ENCODE measurements around the gene TOGARAM2. TPM values are rescaled to one million over a fixed set of nuclear protein-coding genes. Genes with fewer than 3 reads are reported as not detected.

The TOGARAM2 gene
- total and polyA plus RNA-seq, 2 of the 13 experiments (the other 11 are each of a cell fraction or from before 2014, with no cell fraction given): under 0.01 to 0.05 TPM

GRCh38 chr2:29072251-29072650, 91.2 kb downstream of the TOGARAM2 start:
- ATAC-seq (no peak), DNase-seq (ENCODE audit: low spot score) (no peak), FAIRE-seq (no peak)
- Histone ChIP-seq H3K4me3 (replicated peaks in 1 of 3; ENCODE audit: insufficient read depth in 1 of 3, low read depth in 2 of 3, low read length in 3 of 3) (no peak overlapping the region), H3K4me2 (ENCODE audit: low read depth, low read length) (no peak overlapping the region), H3K4me1 (ENCODE audit: insufficient read depth, low read length) (no peaks in the 10 kb centered on the region), H3K27me3 (ENCODE audit: control insufficient read depth in 1 of 2, insufficient read depth in 2 of 2, low read length in 2 of 2) (peaks cover 7 to 66% of the 10 kb centered on the region in 2 experiments), H3K9ac (ENCODE audit: insufficient read depth, low read depth, low read length) (no peak overlapping the region), H3K36me3 (replicated peaks in 1 of 2; ENCODE audit: control insufficient read depth in 1 of 2, insufficient read depth in 2 of 2, low read length in 2 of 2) (no peaks in the 10 kb centered on the region), H2AFZ (ENCODE audit: low read length) (no peak overlapping the region), H3K27ac (ENCODE audit: extremely low read length, insufficient read depth, low read length) (no peak overlapping the region), H3K9me3 (ENCODE audit: low read length) (no peaks in the 10 kb centered on the region), H4K20me1 (ENCODE audit: insufficient read depth, low read length) (no peaks in the 10 kb centered on the region), H3K79me2 (ENCODE audit: insufficient read depth, low read length) (no peaks in the 10 kb centered on the region)
- ChIA-PET POLR2A (no interaction called here), CTCF (ENCODE audit: low intra/inter-chr PET ratio, low total read pairs) (no interaction called here)
- no TSS peak for BruUV-seq (replicated peaks)
- TF ChIP-seq ZNF576 (CRISPR knock-in tag; IDR thresholded peaks at IDR 0.05) (no peak), ZNF326 (CRISPR knock-in tag; IDR thresholded peaks at IDR 0.05; ENCODE audit: borderline replicate concordance) (no peak), TP53 (CRISPR knock-in tag; conservative IDR thresholded peaks at IDR 0.05) (no peak), NCOA5 (CRISPR knock-in tag; IDR thresholded peaks at IDR 0.05) (no peak), ZSCAN30 (CRISPR knock-in tag; IDR thresholded peaks at IDR 0.05) (no peak), NKX3-1 (CRISPR knock-in tag; IDR thresholded peaks at IDR 0.05) (no peak), MBNL3 (CRISPR knock-in tag; conservative IDR thresholded peaks at IDR 0.05) (no peak), SAFB2 (CRISPR knock-in tag; IDR thresholded peaks at IDR 0.05; ENCODE audit: borderline replicate concordance, low read depth) (no peak), ZNF660 (CRISPR knock-in tag; IDR thresholded peaks at IDR 0.05; ENCODE audit: borderline replicate concordance, low read depth) (no peak), ZFP82 (CRISPR knock-in tag; IDR thresholded peaks at IDR 0.05; ENCODE audit: borderline replicate concordance) (no peak)
- TF ChIP-seq, protein P1, sequence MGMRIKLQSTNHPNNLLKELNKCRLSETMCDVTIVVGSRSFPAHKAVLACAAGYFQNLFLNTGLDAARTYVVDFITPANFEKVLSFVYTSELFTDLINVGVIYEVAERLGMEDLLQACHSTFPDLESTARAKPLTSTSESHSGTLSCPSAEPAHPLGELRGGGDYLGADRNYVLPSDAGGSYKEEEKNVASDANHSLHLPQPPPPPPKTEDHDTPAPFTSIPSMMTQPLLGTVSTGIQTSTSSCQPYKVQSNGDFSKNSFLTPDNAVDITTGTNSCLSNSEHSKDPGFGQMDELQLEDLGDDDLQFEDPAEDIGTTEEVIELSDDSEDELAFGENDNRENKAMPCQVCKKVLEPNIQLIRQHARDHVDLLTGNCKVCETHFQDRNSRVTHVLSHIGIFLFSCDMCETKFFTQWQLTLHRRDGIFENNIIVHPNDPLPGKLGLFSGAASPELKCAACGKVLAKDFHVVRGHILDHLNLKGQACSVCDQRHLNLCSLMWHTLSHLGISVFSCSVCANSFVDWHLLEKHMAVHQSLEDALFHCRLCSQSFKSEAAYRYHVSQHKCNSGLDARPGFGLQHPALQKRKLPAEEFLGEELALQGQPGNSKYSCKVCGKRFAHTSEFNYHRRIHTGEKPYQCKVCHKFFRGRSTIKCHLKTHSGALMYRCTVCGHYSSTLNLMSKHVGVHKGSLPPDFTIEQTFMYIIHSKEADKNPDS (CRISPR knock-in tag; IDR thresholded peaks at IDR 0.05): no peak
- intact Hi-C loops (cut with micrococcal nuclease; ENCODE audit: unreplicated experiment): no loop called here
- in situ Hi-C loops (cut with HindIII; ENCODE audit: extremely low pct_ligation_motif_present, low pct_unique_long_range_greater_than_20kb): no loop called here
- WGBS (ENCODE audit: low lambda C conversion rate): 13% methylated on average over 6 of the region's 8 CpGs

All from HepG2 (cell line).